ENCODE results near the gene RPGR.

DNA sequence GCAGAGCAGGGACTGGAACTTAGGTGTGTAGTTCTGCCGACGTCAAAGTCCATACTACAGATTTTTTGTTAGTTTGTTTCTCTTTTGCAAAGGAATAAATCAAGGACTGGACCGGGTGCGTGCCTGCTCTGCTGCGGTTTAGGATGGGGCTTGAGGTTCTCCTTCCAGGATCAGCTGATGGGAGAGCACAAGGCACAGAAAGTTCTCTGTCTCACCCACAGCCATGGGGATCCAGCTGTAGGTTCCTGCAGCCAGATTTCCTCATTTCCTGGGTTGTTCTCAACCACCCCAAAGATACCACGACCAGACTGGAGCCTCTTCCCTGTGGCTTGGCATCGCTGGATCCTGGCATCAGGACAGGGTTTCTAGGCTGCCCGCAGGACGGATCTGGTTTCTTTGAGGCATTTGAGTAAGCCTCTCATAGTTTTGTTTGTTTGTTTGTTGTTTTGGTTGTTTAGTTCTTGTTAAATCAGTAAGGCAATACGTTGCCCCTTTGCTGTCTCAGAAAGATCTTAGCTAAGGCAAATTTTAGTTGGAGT, 105.8 kb downstream of the RPGR start:
- TF ChIP-seq CTCF (conservative IDR thresholded peaks at IDR 0.05; ENCODE audit: low read depth in 2 of 2), result no peak
- TF ChIP-seq CREB1 (CRISPR knock-in tag; IDR thresholded peaks at IDR 0.05; ENCODE audit: low read depth), result no peak
- no peak for TF ChIP-seq JUNB (IDR thresholded peaks at IDR 0.05; ENCODE audit: unreplicated experiment)
- no peak for TF ChIP-seq EZH2phosphoT487 (IDR thresholded peaks at IDR 0.05; ENCODE audit: unreplicated experiment)
- TF ChIP-seq POLR2AphosphoS5 (IDR thresholded peaks at IDR 0.05; ENCODE audit: low read depth), result no peak
- TF ChIP-seq EZH2 (IDR thresholded peaks at IDR 0.05; ENCODE audit: low read depth, unreplicated experiment), result no peak
- TF ChIP-seq, protein P1, sequence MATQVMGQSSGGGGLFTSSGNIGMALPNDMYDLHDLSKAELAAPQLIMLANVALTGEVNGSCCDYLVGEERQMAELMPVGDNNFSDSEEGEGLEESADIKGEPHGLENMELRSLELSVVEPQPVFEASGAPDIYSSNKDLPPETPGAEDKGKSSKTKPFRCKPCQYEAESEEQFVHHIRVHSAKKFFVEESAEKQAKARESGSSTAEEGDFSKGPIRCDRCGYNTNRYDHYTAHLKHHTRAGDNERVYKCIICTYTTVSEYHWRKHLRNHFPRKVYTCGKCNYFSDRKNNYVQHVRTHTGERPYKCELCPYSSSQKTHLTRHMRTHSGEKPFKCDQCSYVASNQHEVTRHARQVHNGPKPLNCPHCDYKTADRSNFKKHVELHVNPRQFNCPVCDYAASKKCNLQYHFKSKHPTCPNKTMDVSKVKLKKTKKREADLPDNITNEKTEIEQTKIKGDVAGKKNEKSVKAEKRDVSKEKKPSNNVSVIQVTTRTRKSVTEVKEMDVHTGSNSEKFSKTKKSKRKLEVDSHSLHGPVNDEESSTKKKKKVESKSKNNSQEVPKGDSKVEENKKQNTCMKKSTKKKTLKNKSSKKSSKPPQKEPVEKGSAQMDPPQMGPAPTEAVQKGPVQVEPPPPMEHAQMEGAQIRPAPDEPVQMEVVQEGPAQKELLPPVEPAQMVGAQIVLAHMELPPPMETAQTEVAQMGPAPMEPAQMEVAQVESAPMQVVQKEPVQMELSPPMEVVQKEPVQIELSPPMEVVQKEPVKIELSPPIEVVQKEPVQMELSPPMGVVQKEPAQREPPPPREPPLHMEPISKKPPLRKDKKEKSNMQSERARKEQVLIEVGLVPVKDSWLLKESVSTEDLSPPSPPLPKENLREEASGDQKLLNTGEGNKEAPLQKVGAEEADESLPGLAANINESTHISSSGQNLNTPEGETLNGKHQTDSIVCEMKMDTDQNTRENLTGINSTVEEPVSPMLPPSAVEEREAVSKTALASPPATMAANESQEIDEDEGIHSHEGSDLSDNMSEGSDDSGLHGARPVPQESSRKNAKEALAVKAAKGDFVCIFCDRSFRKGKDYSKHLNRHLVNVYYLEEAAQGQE (IDR thresholded peaks at IDR 0.05; ENCODE audit: unreplicated experiment), result no peak
- TF ChIP-seq, protein P2, sequence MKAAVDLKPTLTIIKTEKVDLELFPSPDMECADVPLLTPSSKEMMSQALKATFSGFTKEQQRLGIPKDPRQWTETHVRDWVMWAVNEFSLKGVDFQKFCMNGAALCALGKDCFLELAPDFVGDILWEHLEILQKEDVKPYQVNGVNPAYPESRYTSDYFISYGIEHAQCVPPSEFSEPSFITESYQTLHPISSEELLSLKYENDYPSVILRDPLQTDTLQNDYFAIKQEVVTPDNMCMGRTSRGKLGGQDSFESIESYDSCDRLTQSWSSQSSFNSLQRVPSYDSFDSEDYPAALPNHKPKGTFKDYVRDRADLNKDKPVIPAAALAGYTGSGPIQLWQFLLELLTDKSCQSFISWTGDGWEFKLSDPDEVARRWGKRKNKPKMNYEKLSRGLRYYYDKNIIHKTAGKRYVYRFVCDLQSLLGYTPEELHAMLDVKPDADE (IDR thresholded peaks at IDR 0.05), result no peak
- TF ChIP-seq ZNF114 (CRISPR knock-in tag; IDR thresholded peaks at IDR 0.05), result no peak
- no peak for TF ChIP-seq ZNF462 (CRISPR knock-in tag; IDR thresholded peaks at IDR 0.05)
- no peak for TF ChIP-seq STAT1 (IDR thresholded peaks at IDR 0.05; ENCODE audit: unreplicated experiment)
